Thoracic aorta (tissue), 2 donors: ENCODE results near the gene KIR3DL3. TPM values are rescaled to one million over a fixed set of nuclear protein-coding genes. Genes with fewer than 3 reads are reported as not detected.
"Not testable (repeated sequence)": the region's sequence is repeated elsewhere in the genome, so short reads cannot be mapped to it uniquely, and the experiment has no call there.

Experiments
- ATAC-seq: fragments of 150-250 bp; one replicate; pipeline ENCODE4 v1.8.0; 2017; ENCODE audit warnings: low read depth; ENCODE audit not compliant: insufficient number of reproducible peaks, low FRiP score
- DNase-seq: peaks from one replicate; pipeline ENCODE4 v3.0.0-alpha.2; 2020; ENCODE audit warnings: low spot score
- H3K27ac ChIP-seq, 2 donors: fragments of 200-600 bp; sonication (generic); 1 replicate in 1 of 2; 2 replicates in 1 of 2; pipeline ENCODE4 v1.5.1; 2016; ENCODE audit warnings: mild to moderate bottlenecking in 2 of 2, moderate library complexity in 2 of 2
- H3K27me3 ChIP-seq: fragments of 200-600 bp; sonication (generic); replicated peaks from 2 replicates; pipeline ENCODE4 v1.6.0; 2016; ENCODE audit warnings: mild to moderate bottlenecking; ENCODE audit not compliant: insufficient read depth
- H3K36me3 ChIP-seq: fragments of 200-600 bp; sonication (generic); one replicate; pipeline ENCODE4 v1.5.1; 2016
- H3K4me1 ChIP-seq, 2 donors: fragments of 200-600 bp; sonication (generic); 1 replicate in 1 of 2; 2 replicates in 1 of 2; pipeline versions ENCODE4 v1.5.1 to v1.6.0; 2016; ENCODE audit warnings: low read depth in 2 of 2, mild to moderate bottlenecking in 1 of 2; ENCODE audit not compliant: control insufficient read depth in 1 of 2
- H3K4me3 ChIP-seq: fragments of 200-600 bp; sonication (generic); 2 replicates; pipeline ENCODE4 v1.5.1; 2016; ENCODE audit warnings: mild to moderate bottlenecking
- H3K9me3 ChIP-seq: fragments of 200-600 bp; sonication (generic); 2 replicates; pipeline ENCODE4 v1.5.1; 2016
- total RNA-seq, 2 donors: library from RNA; depleted of rRNA; stranded (reverse); fragments of >200 nt; gene quantifications; one replicate each; pipeline versions ENCODE4 v1.1.0 to v1.2.3, GENCODE V29; 2016

The KIR3DL3 gene
- total RNA-seq, 2 donors from 2014 or later, result not detected

DNA sequence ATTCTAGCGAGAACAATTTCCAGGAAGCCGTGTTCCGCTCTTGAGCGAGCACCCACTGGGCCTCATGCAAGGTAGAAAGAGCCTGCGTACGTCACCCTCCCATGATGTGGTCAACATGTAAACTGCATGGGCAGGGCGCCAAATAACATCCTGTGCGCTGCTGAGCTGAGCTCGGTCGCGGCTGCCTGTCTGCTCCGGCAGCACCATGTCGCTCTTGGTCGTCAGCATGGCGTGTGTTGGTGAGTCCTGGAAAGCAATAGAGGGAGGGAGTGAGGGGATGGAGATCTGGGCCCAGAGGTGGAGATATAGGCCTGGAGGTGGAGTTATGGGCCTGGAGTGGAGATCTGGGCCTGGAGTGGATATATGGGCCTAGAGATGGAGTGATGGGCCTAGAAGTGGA lies 45.4 kb downstream of the KIR3DL3 start, which contains the start of gene KIR2DL1:
Gene KIR2DL1 (plus strand): TSS at position 148 of the 400 bp plus-strand sequence. CDS start 58 bp downstream, at position 206.
- not testable (repeated sequence) for H3K4me1 ChIP-seq, H3K27me3 ChIP-seq, ATAC-seq, H3K27ac ChIP-seq, DNase-seq, H3K9me3 ChIP-seq, H3K4me3 ChIP-seq, H3K36me3 ChIP-seq

DNA sequence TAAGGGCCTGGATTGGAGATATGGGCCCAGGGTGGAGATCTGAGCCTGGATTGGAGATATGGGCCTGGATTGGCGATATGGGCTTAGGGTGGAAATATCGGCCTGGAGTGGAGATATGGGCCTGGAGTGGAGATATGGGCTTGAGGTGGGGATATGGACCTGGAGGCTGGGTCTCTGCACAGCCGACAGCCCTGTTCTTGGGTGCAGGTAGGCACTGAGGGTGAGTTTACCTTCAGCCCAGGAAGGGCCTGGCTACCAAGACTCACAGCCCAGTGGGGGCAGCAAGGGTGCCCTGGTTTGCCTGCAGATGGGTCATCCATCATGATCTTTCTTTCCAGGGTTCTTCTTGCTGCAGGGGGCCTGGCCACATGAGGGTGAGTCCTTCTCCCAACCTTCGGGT lies 46.3 kb downstream of the KIR3DL3 start:
- H3K9me3 ChIP-seq, DNase-seq, H3K36me3 ChIP-seq, ATAC-seq, H3K27ac ChIP-seq, H3K4me3 ChIP-seq, H3K27me3 ChIP-seq, H3K4me1 ChIP-seq: not testable (repeated sequence)

GRCh38 chr19:54771018-54771960 lies 47.0 kb downstream of the KIR3DL3 start:
- not testable (repeated sequence) for H3K9me3 ChIP-seq, DNase-seq, H3K4me3 ChIP-seq, H3K27ac ChIP-seq, ATAC-seq, H3K36me3 ChIP-seq, H3K27me3 ChIP-seq, H3K4me1 ChIP-seq

GRCh38 chr19:54772666-54773065 lies 48.4 kb downstream of the KIR3DL3 start:
- not testable (repeated sequence) for H3K27me3 ChIP-seq, ATAC-seq, H3K4me1 ChIP-seq, H3K36me3 ChIP-seq, H3K9me3 ChIP-seq, DNase-seq, H3K27ac ChIP-seq, H3K4me3 ChIP-seq

DNA sequence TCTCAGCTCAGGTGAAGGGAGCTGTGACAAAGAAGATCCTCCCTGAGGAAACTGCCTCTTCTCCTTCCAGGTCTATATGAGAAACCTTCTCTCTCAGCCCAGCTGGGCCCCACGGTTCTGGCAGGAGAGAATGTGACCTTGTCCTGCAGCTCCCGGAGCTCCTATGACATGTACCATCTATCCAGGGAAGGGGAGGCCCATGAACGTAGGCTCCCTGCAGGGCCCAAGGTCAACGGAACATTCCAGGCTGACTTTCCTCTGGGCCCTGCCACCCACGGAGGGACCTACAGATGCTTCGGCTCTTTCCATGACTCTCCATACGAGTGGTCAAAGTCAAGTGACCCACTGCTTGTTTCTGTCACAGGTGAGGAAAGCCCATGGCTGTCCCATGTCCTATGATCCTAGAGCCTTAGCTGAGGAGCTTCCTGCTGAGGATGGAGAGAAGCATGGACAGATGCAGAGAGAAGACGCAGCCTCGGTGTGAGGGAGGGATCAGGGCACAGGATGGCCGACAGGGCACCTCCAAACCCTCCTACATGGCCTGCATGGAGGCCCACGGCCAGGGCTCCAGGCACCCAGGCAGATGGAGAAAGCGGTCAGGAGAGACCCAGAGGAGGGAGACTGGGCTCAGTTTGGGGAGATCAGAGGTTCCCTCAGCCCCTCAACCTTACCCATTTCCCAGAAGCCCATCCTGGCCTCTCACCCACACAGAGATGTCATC lies 51.0 kb downstream of the KIR3DL3 start:
- H3K27ac ChIP-seq, ATAC-seq, H3K4me3 ChIP-seq, H3K4me1 ChIP-seq, DNase-seq, H3K27me3 ChIP-seq, H3K9me3 ChIP-seq, H3K36me3 ChIP-seq: not testable (repeated sequence)

DNA sequence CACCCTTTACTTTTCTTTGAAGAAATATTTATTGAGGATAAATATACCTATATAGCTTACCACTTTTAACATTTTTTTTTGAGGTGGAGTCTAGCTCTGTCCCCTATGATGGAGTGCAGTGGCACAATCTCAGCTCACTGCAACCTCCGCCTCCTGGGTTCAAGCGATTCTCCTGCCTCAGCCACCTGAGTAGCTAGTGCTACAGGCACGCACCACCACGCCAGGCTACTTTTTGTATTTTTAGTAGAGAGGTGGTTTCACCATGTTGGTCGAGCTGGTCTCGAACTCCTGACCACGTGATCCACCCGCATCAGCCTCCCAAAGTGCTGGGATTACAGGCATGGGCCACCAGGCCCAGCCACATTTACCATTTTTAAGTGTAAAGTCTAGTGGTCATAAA lies 51.6 kb downstream of the KIR3DL3 start:
- H3K9me3 ChIP-seq, H3K27ac ChIP-seq, DNase-seq, H3K36me3 ChIP-seq, H3K4me1 ChIP-seq, H3K4me3 ChIP-seq, H3K27me3 ChIP-seq, ATAC-seq: not testable (repeated sequence)

GRCh38 chr19:54777851-54778250 lies 53.6 kb downstream of the KIR3DL3 start:
- not testable (repeated sequence) for H3K27me3 ChIP-seq, H3K27ac ChIP-seq, H3K9me3 ChIP-seq, H3K36me3 ChIP-seq, H3K4me1 ChIP-seq, ATAC-seq, DNase-seq, H3K4me3 ChIP-seq

DNA sequence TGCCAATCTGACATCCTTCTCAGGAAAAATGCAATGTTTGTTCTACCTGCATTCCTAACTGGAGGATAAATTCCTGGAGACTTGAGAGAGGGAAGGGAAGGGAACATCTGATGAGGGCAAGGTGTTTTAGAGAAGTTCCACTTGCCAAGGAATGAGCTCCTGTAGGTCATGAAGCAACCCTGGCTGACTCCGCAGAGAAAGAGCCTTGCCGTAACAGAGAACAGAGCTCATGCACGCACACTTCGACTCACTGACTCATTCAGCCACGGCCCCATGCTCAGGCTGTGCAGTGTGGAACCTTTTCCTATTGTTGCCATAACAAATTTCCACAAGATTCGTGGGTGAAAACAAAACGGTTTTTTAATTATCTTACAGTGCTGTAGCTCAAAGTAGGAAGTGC lies 54.7 kb downstream of the KIR3DL3 start:
- not testable (repeated sequence) for H3K27me3 ChIP-seq, ATAC-seq, H3K36me3 ChIP-seq, DNase-seq, H3K4me1 ChIP-seq, H3K4me3 ChIP-seq, H3K27ac ChIP-seq, H3K9me3 ChIP-seq

DNA sequence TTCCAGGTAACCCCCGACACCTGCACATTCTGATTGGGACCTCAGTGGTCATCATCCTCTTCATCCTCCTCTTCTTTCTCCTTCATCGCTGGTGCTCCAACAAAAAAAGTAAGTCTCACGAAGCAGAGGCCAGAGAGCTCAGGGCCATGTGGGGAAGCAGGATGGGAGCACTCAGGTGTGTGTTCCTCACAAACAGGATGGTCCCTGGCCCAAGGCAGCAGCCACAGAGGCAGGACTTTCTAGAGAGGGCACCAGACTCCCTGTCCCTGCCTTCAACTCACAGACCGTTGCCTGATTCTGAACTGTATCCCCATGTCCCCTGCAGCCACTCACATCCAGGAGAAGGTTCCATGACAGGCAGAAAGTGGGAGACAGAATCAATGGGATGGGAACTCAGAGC lies 58.7 kb downstream of the KIR3DL3 start:
- H3K27ac ChIP-seq, ATAC-seq, DNase-seq, H3K36me3 ChIP-seq, H3K4me1 ChIP-seq, H3K9me3 ChIP-seq, H3K4me3 ChIP-seq, H3K27me3 ChIP-seq: not testable (repeated sequence)

Other genes with a start within 250 kb of the KIR3DL3 start
- gene LAIR2, start 221.6 kb upstream of the KIR3DL3 start, total RNA-seq, result not detected
- gene LILRA2, start 150.7 kb upstream of the KIR3DL3 start, total RNA-seq, result 1 to 10 TPM in 1 of 2 donors, under 1 TPM in 1; 0.68 to 3.1 TPM
- 1 to 10 TPM; 2.7 to 3.0 TPM for gene LILRA1, start 130.8 kb upstream of the KIR3DL3 start, total RNA-seq
- 10 to 100 TPM in 1 of 2 donors, 1 to 10 TPM in 1; 7.9 to 10.0 TPM for gene LILRB1, start 94.0 kb upstream of the KIR3DL3 start, total RNA-seq
- gene LILRB4, start 61.5 kb upstream of the KIR3DL3 start, total RNA-seq, result 10 to 100 TPM in 1 of 2 donors, 1 to 10 TPM in 1; 8.5 to 22.5 TPM
- gene KIR2DL3, start 14.1 kb downstream of the KIR3DL3 start, total RNA-seq, result not detected
- not detected for gene KIR2DL1, start 45.4 kb downstream of the KIR3DL3 start, total RNA-seq
- under 1 TPM in 1 of 2 donors, not detected in 1; 0.54 TPM for gene KIR2DL4, start 79.2 kb downstream of the KIR3DL3 start, total RNA-seq
- not detected for gene KIR3DL1, start 92.0 kb downstream of the KIR3DL3 start, total RNA-seq
- gene KIR2DS4, start 108.2 kb downstream of the KIR3DL3 start, total RNA-seq, result not detected
- gene KIR3DL2, start 126.0 kb downstream of the KIR3DL3 start, total RNA-seq, result not detected
- gene FCAR, start 149.8 kb downstream of the KIR3DL3 start, total RNA-seq, result 1 to 10 TPM in 1 of 2 donors, under 1 TPM in 1; 0.68 to 7.1 TPM
- gene NCR1, start 181.7 kb downstream of the KIR3DL3 start, total RNA-seq, result 1 to 10 TPM in 1 of 2 donors, not detected in 1; 2.2 TPM
- not detected for gene NLRP7, start 223.1 kb downstream of the KIR3DL3 start, total RNA-seq
- 1 to 10 TPM in 1 of 2 donors, under 1 TPM in 1; 0.41 to 1.7 TPM for gene NLRP2, start 241.9 kb downstream of the KIR3DL3 start, total RNA-seq